GM12878 (cell line): Measurements from ENCODE around the gene OR5B2. TPM values are rescaled to one million over a fixed set of nuclear protein-coding genes. Genes with fewer than 3 reads are reported as not detected.

ENCODE experiments used
- ATAC-seq: fragments of 200-7000 bp; cut with Tn5 transposase; 3 replicates; pipeline ENCODE4 v1.9.1; 2020; ENCODE audit warnings: mild to moderate bottlenecking, moderate library complexity
- BruUV-seq: library from RNA; stranded (reverse); fragments of 400-500 nt; replicated peaks from 2 replicates; lab custom pipeline; 2021; lab: Mats Ljungman, UMichigan
- CTCF ChIA-PET: fragments of 300-600 bp; sonication (Branson Sonifier 250); formaldehyde crosslinking; extraction: SDS; loops from one replicate; lab custom pipeline; 2021; ENCODE audit warnings: inconsistent platforms; lab: Yijun Ruan, JAX
- POLR2A ChIA-PET: fragments of 350-600 bp; formaldehyde crosslinking; extraction: SDS; loops from one replicate; lab custom pipeline; 2021; ENCODE audit warnings: inconsistent platforms; lab: Charles Lee
- RAD21 ChIA-PET: fragments of 300-600 bp; sonication (Branson Sonifier 250); formaldehyde crosslinking; loops from one replicate; lab custom pipeline; 2023; ENCODE audit warnings: antibody characterized with exemption; ENCODE audit not compliant: unreplicated experiment; lab: Charles Lee
- SMC1A ChIA-PET: fragments of 300-600 bp; sonication (Branson Sonifier 250); formaldehyde crosslinking; loops from one replicate; lab custom pipeline; 2023; ENCODE audit not compliant: unreplicated experiment, uncharacterized antibody; lab: Charles Lee
- DNase-seq: peaks from one replicate; pipeline ENCODE4 v3.0.0-alpha.2; 2011; ENCODE audit warnings: low read depth, low spot score
- FAIRE-seq: peaks from 3 replicates; lab custom pipeline; 2011; peaks lifted over from hg19 to GRCh38; lab: Jason Lieb, UNC
- H2AFZ ChIP-seq: 2 replicates; pipeline ENCODE4 v1.6.0; 2011; ENCODE audit warnings: low read depth, low read length, control low read depth; ENCODE audit not compliant: control insufficient read depth
- H3K27ac ChIP-seq: 2 replicates; pipeline ENCODE4 v1.5.1; 2011; ENCODE audit warnings: control low read depth; ENCODE audit not compliant: control insufficient read depth, insufficient read depth
- H3K27me3 ChIP-seq, 2 experiments: replicated peaks in 1 of 2; 2 replicates each; pipeline versions ENCODE4 v1.6.0 to v1.6.1; 2011; ENCODE audit warnings: low read length in 1 of 2; ENCODE audit not compliant: control insufficient read depth in 2 of 2, insufficient read depth in 2 of 2
- H3K36me3 ChIP-seq, 2 experiments: 2 replicates each; pipeline ENCODE4 v1.5.1; 2011; ENCODE audit warnings: low read length in 1 of 2; ENCODE audit not compliant: control insufficient read depth in 2 of 2, insufficient read depth in 2 of 2
- H3K4me1 ChIP-seq: 2 replicates; pipeline ENCODE4 v1.6.1; 2011; ENCODE audit warnings: mild to moderate bottlenecking, low read length, moderate library complexity, mixed read lengths; ENCODE audit not compliant: control insufficient read depth, insufficient read depth
- H3K4me2 ChIP-seq: 2 replicates; pipeline ENCODE4 v1.6.0; 2011; ENCODE audit warnings: control low read depth; ENCODE audit not compliant: control insufficient read depth, insufficient read depth
- H3K4me3 ChIP-seq: fragments of 200-600 bp; sonication (generic); 2 replicates; pipeline ENCODE4 v1.5.1; 2016
- H3K79me2 ChIP-seq: 2 replicates; pipeline ENCODE4 v1.6.0; 2011; ENCODE audit warnings: low read length; ENCODE audit not compliant: control insufficient read depth, insufficient read depth
- H3K9ac ChIP-seq: 2 replicates; pipeline ENCODE4 v1.8.0; 2011; ENCODE audit warnings: low read length, control low read depth, mixed read lengths; ENCODE audit not compliant: control insufficient read depth, insufficient read depth
- H3K9me3 ChIP-seq: replicated peaks from 3 replicates; pipeline ENCODE4 v1.5.1; 2011; ENCODE audit warnings: mild to moderate bottlenecking, low read length; ENCODE audit not compliant: control insufficient read depth, insufficient read depth
- H4K20me1 ChIP-seq: 2 replicates; pipeline ENCODE4 v1.6.0; 2011; ENCODE audit not compliant: control insufficient read depth, insufficient read depth
- ATF3 ChIP-seq: IDR thresholded peaks from 2 replicates; pipeline ENCODE4 v1.6.1; 2011; ENCODE audit warnings: low read depth, mild to moderate bottlenecking, low read length, moderate library complexity, borderline replicate concordance; ENCODE audit errors: extremely low read depth
- BRCA1 ChIP-seq: IDR thresholded peaks from 2 replicates; pipeline ENCODE4 v1.6.1; 2011; ENCODE audit warnings: low read depth, low read length, improper control_type of control experiment
- E2F4 ChIP-seq: IDR thresholded peaks from 2 replicates; pipeline ENCODE4 v1.6.1; 2012; ENCODE audit warnings: low read depth, low read length, improper control_type of control experiment
- HDGF ChIP-seq: fragments of 450-650 bp; IDR thresholded peaks from 2 replicates; pipeline ENCODE4 v1.6.1; 2016; ENCODE audit warnings: antibody characterized with exemption
- MXI1 ChIP-seq: fragments of 150-350 bp; IDR thresholded peaks from 2 replicates; pipeline ENCODE4 v1.6.1; 2011; ENCODE audit warnings: low read depth, mild to moderate bottlenecking, inconsistent platforms, low read length, improper control_type of control experiment
- PAX5 ChIP-seq: IDR thresholded peaks from 2 replicates; pipeline ENCODE4 v1.6.1; 2011; ENCODE audit warnings: low read depth, low read length, borderline replicate concordance
- SREBF1 ChIP-seq: IDR thresholded peaks from 2 replicates; pipeline ENCODE4 v1.6.1; 2012; ENCODE audit warnings: mild to moderate bottlenecking, low read length
- TAF1 ChIP-seq: IDR thresholded peaks from 2 replicates; pipeline ENCODE4 v1.6.1; 2011; ENCODE audit warnings: mild to moderate bottlenecking, low read depth, low read length, borderline replicate concordance
- USF1 ChIP-seq: IDR thresholded peaks from 2 replicates; pipeline ENCODE4 v1.6.1; 2011; ENCODE audit warnings: borderline replicate concordance, low read depth, mild to moderate bottlenecking, moderate library complexity, mixed read lengths, low read length; ENCODE audit not compliant: insufficient read depth; ENCODE audit errors: extremely low read length
- YY1 ChIP-seq: IDR thresholded peaks from 2 replicates; pipeline ENCODE4 v1.6.1; 2011; ENCODE audit warnings: low read depth, mild to moderate bottlenecking, low read length
- WGBS: methylation state at CpG from one replicate; pipeline ENCODE4 v1.1.6; 2016; ENCODE audit warnings: low lambda C conversion rate; ENCODE audit not compliant: insufficient replicate concordance, insufficient coverage; ENCODE audit errors: missing lambda C conversion rate; 5-methylcytosine and 5-hydroxymethylcytosine counted together
- in situ Hi-C: fragments of 300-500 bp; cut with MboI; formaldehyde crosslinking; loops from 9 replicates; pipeline ENCODE4 v1.14.3; 2018; ENCODE audit warnings: mixed read lengths
- intact Hi-C: fragments of 100-400 bp; cut with micrococcal nuclease; formaldehyde crosslinking; loops from one replicate; pipeline ENCODE4 v1.14.2; 2022; ENCODE audit not compliant: unreplicated experiment
- polyA plus RNA-seq, 11 experiments: library from polyadenylated mRNA; depleted of rRNA in 4 of 11; unstranded in 6 of 11; stranded (reverse) in 5 of 11; fragments of >200 nt; fragmentation: Nextera tagmentation in 4 of 11; fragmentation: Illumina TruSeq in 1 of 11; extraction: Ambion mirVana in 4 of 11; extraction: Trizol in 1 of 11; gene quantifications; 1 replicate in 1 of 11; 2 replicates in 10 of 11; pipeline versions ENCODE4 v1.2.1 to v1.2.3, GENCODE V29; 2011 to 2016; ENCODE audit warnings: inconsistent platforms in 2 of 11, missing spikeins in 2 of 11, low read depth in 1 of 11
- total RNA-seq, 4 experiments: library from RNA; depleted of rRNA in 3 of 4; stranded (reverse); fragments of >200 nt in 3 of 4; fragmentation: Illumina TruSeq in 1 of 4; extraction: Trizol in 1 of 4; gene quantifications; 2 replicates each; pipeline versions ENCODE4 v1.2.1 to v1.2.3, GENCODE V29; 2013 to 2021

Gene OR5B2
- total and polyA plus RNA-seq, 10 of the 15 experiments (the other 5 are each of a cell fraction or from before 2014, with no cell fraction given), result 0.26 TPM; not detected in 9

GRCh38 chr11:58451585-58451984 is 23.7 kb upstream of the OR5B2 start:
- TF ChIP-seq BRCA1 (no peak), SREBF1 (no peak), TAF1 (no peak), YY1 (no peak), E2F4 (no peak), PAX5 (no peak), HDGF (no peak), USF1 (no peak), ATF3 (no peak), MXI1 (no peak)
- RAD21 ChIA-PET, result no interaction called here
- no peaks in the 10 kb centered on the region for H3K79me2 ChIP-seq
- SMC1A ChIA-PET, result no interaction called here
- DNase-seq, result no peak
- no peaks in the 10 kb centered on the region for H3K9me3 ChIP-seq
- ATAC-seq, result no peak
- POLR2A ChIA-PET, result no interaction called here
- intact Hi-C loops, result no loop called here
- H2AFZ ChIP-seq, result no peak overlapping the region
- H4K20me1 ChIP-seq, result no peaks in the 10 kb centered on the region
- BruUV-seq, result no TSS peak
- in situ Hi-C loops, result no loop called here
- no peak overlapping the region for H3K4me3 ChIP-seq
- H3K36me3 ChIP-seq, result no peaks in the 10 kb centered on the region
- H3K27me3 ChIP-seq, result no peaks in the 10 kb centered on the region
- WGBS, result 15% methylated on average over 3 of the region's 3 CpGs
- no peak overlapping the region for H3K9ac ChIP-seq
- CTCF ChIA-PET, result no interaction called here
- H3K27ac ChIP-seq, result no peak overlapping the region
- H3K4me1 ChIP-seq, result no peaks in the 10 kb centered on the region
- no peak for FAIRE-seq
- H3K4me2 ChIP-seq, result no peak overlapping the region
